ENCODE results near the gene PSMD14. TPM values are rescaled to one million over a fixed set of nuclear protein-coding genes. Genes with fewer than 3 reads are reported as not detected.
"Not testable (repeated sequence)": the region's sequence is repeated elsewhere in the genome, so short reads cannot be mapped to it uniquely, and the experiment has no call there.

PSMD14 gene
- total and polyA plus RNA-seq, 2 of the 8 experiments (the other 6 are each of a cell fraction or from before 2014, with no cell fraction given) = 53.9 to 88.7 TPM

- 93% methylated on average over 6 of the region's 8 CpGs; no CpG with 5 or more reads in 1 of the 2 experiments for WGBS, 2 experiments (ENCODE audit: extremely low coverage in 1 of 2, insufficient coverage in 1 of 2, insufficient read length in 1 of 2, insufficient replicate concordance in 2 of 2, low coverage in 1 of 2, low lambda C conversion rate in 2 of 2, missing lambda C conversion rate in 1 of 2)
- FAIRE-seq; H2AK5ac ChIP-seq (ENCODE audit: low read depth, low read length); DNase-seq (ENCODE audit: low read depth in 1 of 2, low spot score in 2 of 2); H3K27me3 ChIP-seq (replicated peaks in 1 of 4; ENCODE audit: control insufficient read depth in 3 of 4, extremely low read depth in 1 of 4, insufficient read depth in 3 of 4, low read length in 3 of 4); H3K4me3 ChIP-seq (ENCODE audit: extremely low read depth in 1 of 4, insufficient read depth in 2 of 4, low read depth in 3 of 4, low read length in 4 of 4); H2BK15ac ChIP-seq (ENCODE audit: low read length); H3K79me1 ChIP-seq (ENCODE audit: low read depth, low read length); H3K56ac ChIP-seq (replicated peaks; ENCODE audit: insufficient read length, low read depth, low read length); POLR2A ChIA-PET (ENCODE audit: partially characterized antibody); H2BK5ac ChIP-seq (ENCODE audit: low read depth, low read length); H3K9ac ChIP-seq (replicated peaks in 1 of 4; ENCODE audit: extremely low read depth in 1 of 4, low read depth in 3 of 4, low read length in 3 of 4); H4K8ac ChIP-seq (ENCODE audit: extremely low read depth, insufficient read depth, low read length); H2BK12ac ChIP-seq (ENCODE audit: low read depth, low read length); H3K4ac ChIP-seq (replicated peaks; ENCODE audit: insufficient read length, low read depth, low read length); H3K23me2 ChIP-seq (ENCODE audit: low read depth, low read length); H3K36me3 ChIP-seq (ENCODE audit: control insufficient read depth in 2 of 4, insufficient read depth in 4 of 4, low read length in 3 of 4); H2AFZ ChIP-seq (ENCODE audit: low read length); H2BK120ac ChIP-seq (replicated peaks; ENCODE audit: low read depth, low read length); H4K5ac ChIP-seq (ENCODE audit: insufficient read length, low read depth, low read length); H3K14ac ChIP-seq (ENCODE audit: insufficient read length); H3K27ac ChIP-seq (ENCODE audit: low read depth, low read length); H4K91ac ChIP-seq (replicated peaks; ENCODE audit: insufficient read length, low read length); H3K4me2 ChIP-seq (ENCODE audit: insufficient read depth in 1 of 2, low read depth in 2 of 2, low read length in 2 of 2); H2BK20ac ChIP-seq (ENCODE audit: low read length); H3K18ac ChIP-seq (ENCODE audit: extremely low read depth, low read length); H4K20me1 ChIP-seq (replicated peaks in 1 of 2; ENCODE audit: control insufficient read depth in 1 of 2, insufficient read depth in 2 of 2, low read length in 2 of 2); H3K23ac ChIP-seq (ENCODE audit: insufficient read length); H3K4me1 ChIP-seq (replicated peaks in 1 of 4; ENCODE audit: control insufficient read depth in 3 of 4, insufficient read depth in 4 of 4, low read length in 3 of 4): not testable (repeated sequence)
- CTCF ChIA-PET (ENCODE audit: partially characterized antibody) = interaction anchor here (1.0 to 1.7 kb wide), 2 partner anchors 13 to 196 kb away, joined by 3 read pairs; no protein-coding TSS in a partner anchor
- Histone ChIP-seq H3K79me2 (ENCODE audit: control insufficient read depth in 1 of 2, insufficient read depth in 2 of 2, low read length in 2 of 2) (peaks cover 3 to 89% of the 10 kb centered on the region in 2 experiments; a peak in 3 of 4 replicates), H3K9me3 (ENCODE audit: insufficient read depth in 2 of 2, low read depth in 1 of 2, low read length in 1 of 2) (peaks cover 3 to 18% of the 10 kb centered on the region in 2 experiments)
Observed at GRCh38 chr2:161360095-161360654, 52.0 kb downstream of the PSMD14 start.

All from H1 (cell line).